Type B pancreatic cell (in vitro differentiated cells): ENCODE data around the gene H3-3A. TPM values are rescaled to one million over a fixed set of nuclear protein-coding genes. Genes with fewer than 3 reads are reported as not detected.

Source experiments
- DNase-seq: peaks from one replicate; pipeline ENCODE4 v3.0.0; 2021; ENCODE audit warnings: mixed read lengths; ENCODE audit not compliant: unreplicated experiment; ENCODE audit errors: extremely low spot score
- H3K27ac Mint-ChIP-seq: 2 replicates; pipeline ENCODE4 v1.8.0; 2021; ENCODE audit warnings: mild to moderate bottlenecking, mixed read lengths
- H3K27me3 Mint-ChIP-seq: 2 replicates; pipeline ENCODE4 v1.8.0; 2021; ENCODE audit warnings: mixed read lengths
- H3K36me3 Mint-ChIP-seq: 2 replicates; pipeline ENCODE4 v1.8.0; 2021; ENCODE audit warnings: mixed read lengths
- H3K4me1 Mint-ChIP-seq: one replicate; pipeline ENCODE4 v1.8.0; 2021; ENCODE audit warnings: mixed read lengths; ENCODE audit not compliant: unreplicated experiment
- H3K4me3 Mint-ChIP-seq: 2 replicates; pipeline ENCODE4 v1.8.0; 2021; ENCODE audit warnings: mild to moderate bottlenecking, mixed read lengths
- H3K9me3 Mint-ChIP-seq: 2 replicates; pipeline ENCODE4 v1.8.0; 2021; ENCODE audit warnings: mixed read lengths
- total RNA-seq: library from RNA; stranded (reverse); gene quantifications from 2 replicates; pipeline ENCODE4 v1.2.1, GENCODE V29; 2021; ENCODE audit warnings: low replicate concordance
- TF ChIP-seq, protein P1 (sequence below): fragments of 200-600 bp; sonication (generic); conservative IDR thresholded peaks from 2 replicates; pipeline ENCODE4 v1.5.0; 2021; ENCODE audit warnings: antibody characterized with exemption, mild to moderate bottlenecking

The H3-3A gene
- total RNA-seq, 1 donor from 2014 or later, result 873 TPM

DNA sequence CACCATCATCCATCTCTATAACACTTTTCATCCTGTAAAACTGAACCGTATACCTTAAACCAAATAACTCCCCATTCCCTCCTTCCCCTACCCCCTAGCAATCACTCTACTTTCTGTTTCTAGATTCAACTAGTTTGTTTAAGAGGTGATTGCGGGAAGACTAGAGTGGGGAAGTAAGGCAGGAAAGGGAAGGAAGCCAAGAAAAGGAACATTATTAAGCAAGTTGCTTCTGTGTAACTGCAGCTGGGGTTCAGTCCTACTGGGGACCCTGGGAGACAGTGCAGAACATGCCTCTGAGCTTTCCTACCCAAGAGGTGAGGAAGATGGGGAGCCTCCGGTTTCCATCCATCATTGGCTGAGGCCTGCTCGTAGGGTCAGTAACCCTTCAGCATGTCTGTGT is 28.9 kb upstream of the H3-3A start:
- Mint-ChIP-seq H3K27me3 (no peaks in the 10 kb centered on the region), H3K4me3 (no peak overlapping the region), H3K36me3 (no peaks in the 10 kb centered on the region), H3K4me1 (no peaks in the 10 kb centered on the region), H3K9me3 (no peaks in the 10 kb centered on the region), H3K27ac (no peak overlapping the region)
- no peak for DNase-seq
- TF ChIP-seq, protein P1, sequence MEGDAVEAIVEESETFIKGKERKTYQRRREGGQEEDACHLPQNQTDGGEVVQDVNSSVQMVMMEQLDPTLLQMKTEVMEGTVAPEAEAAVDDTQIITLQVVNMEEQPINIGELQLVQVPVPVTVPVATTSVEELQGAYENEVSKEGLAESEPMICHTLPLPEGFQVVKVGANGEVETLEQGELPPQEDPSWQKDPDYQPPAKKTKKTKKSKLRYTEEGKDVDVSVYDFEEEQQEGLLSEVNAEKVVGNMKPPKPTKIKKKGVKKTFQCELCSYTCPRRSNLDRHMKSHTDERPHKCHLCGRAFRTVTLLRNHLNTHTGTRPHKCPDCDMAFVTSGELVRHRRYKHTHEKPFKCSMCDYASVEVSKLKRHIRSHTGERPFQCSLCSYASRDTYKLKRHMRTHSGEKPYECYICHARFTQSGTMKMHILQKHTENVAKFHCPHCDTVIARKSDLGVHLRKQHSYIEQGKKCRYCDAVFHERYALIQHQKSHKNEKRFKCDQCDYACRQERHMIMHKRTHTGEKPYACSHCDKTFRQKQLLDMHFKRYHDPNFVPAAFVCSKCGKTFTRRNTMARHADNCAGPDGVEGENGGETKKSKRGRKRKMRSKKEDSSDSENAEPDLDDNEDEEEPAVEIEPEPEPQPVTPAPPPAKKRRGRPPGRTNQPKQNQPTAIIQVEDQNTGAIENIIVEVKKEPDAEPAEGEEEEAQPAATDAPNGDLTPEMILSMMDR, result no peak

DNA sequence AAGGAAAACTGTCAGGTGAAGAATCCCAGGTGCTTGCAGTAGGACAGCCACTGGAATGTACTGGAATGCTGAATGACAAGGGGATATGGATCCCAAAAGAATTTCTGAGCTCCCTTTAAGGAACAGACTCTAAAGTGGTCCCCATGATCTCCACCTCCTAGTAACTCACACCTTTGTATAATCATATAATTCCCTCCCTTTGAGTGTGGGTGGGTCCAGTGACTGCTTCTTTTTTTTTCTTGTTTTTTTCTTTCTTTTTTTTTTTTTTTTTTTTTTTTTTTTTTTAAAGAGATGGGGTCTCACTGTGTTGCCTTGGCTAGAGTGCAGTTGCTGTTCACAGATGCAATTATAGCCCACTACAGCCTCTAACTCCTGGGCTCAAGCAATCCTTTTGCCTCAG is 28.5 kb upstream of the H3-3A start:
- Mint-ChIP-seq H3K36me3 (no peaks in the 10 kb centered on the region), H3K27ac (no peak overlapping the region), H3K27me3 (no peaks in the 10 kb centered on the region), H3K4me3 (no peak overlapping the region), H3K9me3 (no peaks in the 10 kb centered on the region), H3K4me1 (no peaks in the 10 kb centered on the region)
- TF ChIP-seq, protein P1, result no peak
- no peak for DNase-seq

DNA sequence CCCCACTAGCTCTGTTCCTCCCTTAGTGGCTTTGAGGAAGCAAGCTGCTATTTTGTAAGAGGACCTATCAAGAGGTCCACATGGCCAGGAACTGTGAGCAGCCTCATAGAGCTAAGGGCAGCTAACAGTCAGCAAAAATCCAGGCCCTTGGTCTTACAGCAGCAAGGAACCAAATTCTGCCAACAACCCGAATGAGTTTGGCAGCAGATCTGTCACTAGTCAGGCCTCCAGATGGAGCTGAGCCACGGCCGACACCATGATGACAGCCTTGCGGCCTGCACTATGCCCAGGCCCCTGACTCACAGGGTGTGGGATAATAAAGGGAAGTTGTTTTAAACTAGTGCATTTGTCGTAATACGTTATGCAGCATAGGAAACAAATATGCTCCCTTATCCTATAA is 28.0 kb upstream of the H3-3A start:
- DNase-seq, result no peak
- Mint-ChIP-seq H3K36me3 (no peaks in the 10 kb centered on the region), H3K4me1 (no peaks in the 10 kb centered on the region), H3K27me3 (no peaks in the 10 kb centered on the region), H3K9me3 (no peaks in the 10 kb centered on the region), H3K4me3 (no peak overlapping the region), H3K27ac (no peak overlapping the region)
- TF ChIP-seq, protein P1, result no peak

- no peak overlapping the region for H3K27ac Mint-ChIP-seq
- no peak overlapping the region for H3K4me3 Mint-ChIP-seq
- H3K4me1 Mint-ChIP-seq, result no peaks in the 10 kb centered on the region
- no peaks in the 10 kb centered on the region for H3K36me3 Mint-ChIP-seq
- no peak for DNase-seq
- H3K9me3 Mint-ChIP-seq, result no peaks in the 10 kb centered on the region
- H3K27me3 Mint-ChIP-seq, result no peaks in the 10 kb centered on the region
- TF ChIP-seq, protein P1, result no peak
Observed at GRCh38 chr1:226035915-226036314, 26.6 kb upstream of the H3-3A start.

DNA sequence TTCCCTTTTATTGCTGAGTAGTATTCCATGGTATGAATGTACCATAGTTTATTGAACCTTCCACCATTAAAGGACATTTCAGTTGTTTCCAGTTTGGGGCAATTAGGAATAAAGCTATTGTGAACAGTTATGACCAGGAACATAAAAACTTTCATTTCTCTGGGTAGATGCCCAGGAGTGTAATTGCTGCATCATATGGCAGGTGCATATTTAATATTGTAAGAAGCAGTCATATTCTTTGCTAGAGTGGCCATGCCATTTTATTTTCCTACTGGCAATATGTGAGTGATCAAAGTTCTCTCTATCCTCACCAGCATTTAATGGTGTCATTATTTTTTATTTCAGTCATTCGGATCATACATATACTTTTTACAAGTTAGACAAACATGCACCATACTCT is 23.9 kb upstream of the H3-3A start:
- no peaks in the 10 kb centered on the region for H3K36me3 Mint-ChIP-seq
- H3K4me1 Mint-ChIP-seq, result no peaks in the 10 kb centered on the region
- H3K9me3 Mint-ChIP-seq, result no peaks in the 10 kb centered on the region
- no peak overlapping the region for H3K27ac Mint-ChIP-seq
- DNase-seq, result no peak
- TF ChIP-seq, protein P1, result no peak
- H3K4me3 Mint-ChIP-seq, result no peak overlapping the region
- H3K27me3 Mint-ChIP-seq, result no peaks in the 10 kb centered on the region

- H3K4me3 Mint-ChIP-seq, result no peak overlapping the region
- peaks cover 5% of the 10 kb centered on the region for H3K4me1 Mint-ChIP-seq
- H3K27ac Mint-ChIP-seq, result no peak overlapping the region
- TF ChIP-seq, protein P1, result no peak
- H3K27me3 Mint-ChIP-seq, result no peaks in the 10 kb centered on the region
- no peaks in the 10 kb centered on the region for H3K36me3 Mint-ChIP-seq
- DNase-seq, result no peak
- no peaks in the 10 kb centered on the region for H3K9me3 Mint-ChIP-seq
Observed at GRCh38 chr1:226041419-226041818, 21.1 kb upstream of the H3-3A start.
